Measurements from ENCODE around the gene TENT5C. TPM values are rescaled to one million over a fixed set of nuclear protein-coding genes. Genes with fewer than 3 reads are reported as not detected.
A peak's percentile ranks its signal among the peaks of the same experiment; 100 is the strongest.

The TENT5C gene
- polyA plus RNA-seq, 10 donors, result 2.3 to 12.7 (median 4.2) TPM

- no peak for DNase-seq
These were observed 27.6 kb downstream of the TENT5C start for GRCh38 chr1:117633423-117633822.

GRCh38 chr1:117633936-117634335, 28.1 kb downstream of the TENT5C start:
- no peak for DNase-seq

- no peak for DNase-seq
These were observed 28.8 kb downstream of the TENT5C start for GRCh38 chr1:117634631-117635030.

- no peak for DNase-seq
These were observed 30.0 kb downstream of the TENT5C start for GRCh38 chr1:117635805-117636204.

- no peak for DNase-seq
These were observed 31.0 kb downstream of the TENT5C start for GRCh38 chr1:117636637-117637425.

- no peak for DNase-seq
These were observed 32.3 kb downstream of the TENT5C start for GRCh38 chr1:117638141-117638540.

- no peak for DNase-seq
These were observed 32.9 kb downstream of the TENT5C start for GRCh38 chr1:117638759-117639158.

GRCh38 chr1:117639741-117640140, 33.9 kb downstream of the TENT5C start:
- DNase-seq, result no peak

- DNase-seq, result no peak
These were observed 35.7 kb downstream of the TENT5C start for GRCh38 chr1:117641536-117641935.

GRCh38 chr1:117642963-117643362, 37.1 kb downstream of the TENT5C start:
- no peak for DNase-seq

GRCh38 chr1:117643601-117644000, 37.8 kb downstream of the TENT5C start:
- DNase-seq, result no peak

GRCh38 chr1:117644696-117645311, 39.0 kb downstream of the TENT5C start:
- no peak for DNase-seq

GRCh38 chr1:117645343-117645742, 39.5 kb downstream of the TENT5C start:
- no peak for DNase-seq

- DNase-seq, result peak; percentile 10 to 39 (median 15)
These were observed 40.4 kb downstream of the TENT5C start for GRCh38 chr1:117646007-117646811.

GRCh38 chr1:117646956-117647355, 41.1 kb downstream of the TENT5C start:
- no peak for DNase-seq

- no peak for DNase-seq
These were observed 42.2 kb downstream of the TENT5C start for GRCh38 chr1:117648015-117648414.

GRCh38 chr1:117650840-117651568, 45.2 kb downstream of the TENT5C start:
- no peak for DNase-seq

- no peak for DNase-seq
These were observed 45.8 kb downstream of the TENT5C start for GRCh38 chr1:117651616-117652015.

- no peak for DNase-seq
These were observed 46.6 kb downstream of the TENT5C start for GRCh38 chr1:117652421-117652820.

GRCh38 chr1:117653195-117653594, 47.3 kb downstream of the TENT5C start:
- no peak for DNase-seq

GRCh38 chr1:117653732-117654492, 48.1 kb downstream of the TENT5C start:
- no peak for DNase-seq

Data from muscle of back (tissue), 11 donors.